CD4-positive, alpha-beta T cell treated with Interleukin-21 for 1 hour (primary cell): ENCODE measurements around the gene APOBEC3B.
"Not testable (repeated sequence)": the region's sequence is repeated elsewhere in the genome, so short reads cannot be mapped to it uniquely, and the experiment has no call there.

Experiments
- DNase-seq: peaks from one replicate; pipeline ENCODE4 v3.0.0-alpha.2; 2020

Gene APOBEC3B

DNA sequence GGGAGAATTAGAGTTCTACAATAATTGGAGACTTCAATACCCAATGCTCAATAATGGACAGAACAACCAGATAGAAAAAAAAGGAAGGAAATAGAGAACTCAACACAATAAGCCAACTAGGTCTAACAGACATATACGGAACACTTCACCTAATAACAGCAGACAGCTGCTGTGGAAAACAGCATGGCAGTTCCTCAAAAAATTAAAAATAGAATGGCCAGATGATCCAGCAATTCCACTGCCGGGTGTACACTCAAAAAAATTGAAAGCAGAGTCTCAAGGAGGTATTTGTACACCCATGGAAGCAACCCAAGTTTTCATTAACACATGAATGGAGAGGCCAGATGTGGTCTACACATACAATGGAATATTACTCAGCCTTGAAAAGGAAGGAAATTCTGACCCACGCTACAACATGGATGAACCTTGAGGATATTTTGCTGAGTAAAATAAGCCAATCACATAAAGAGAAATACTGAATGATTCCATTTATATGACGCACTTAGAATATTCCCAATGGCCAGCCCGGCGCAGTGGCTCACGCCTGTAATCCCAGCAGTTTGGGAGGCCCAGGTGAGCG, 26.2 kb downstream of the APOBEC3B start:
- not testable (repeated sequence) for DNase-seq

DNA sequence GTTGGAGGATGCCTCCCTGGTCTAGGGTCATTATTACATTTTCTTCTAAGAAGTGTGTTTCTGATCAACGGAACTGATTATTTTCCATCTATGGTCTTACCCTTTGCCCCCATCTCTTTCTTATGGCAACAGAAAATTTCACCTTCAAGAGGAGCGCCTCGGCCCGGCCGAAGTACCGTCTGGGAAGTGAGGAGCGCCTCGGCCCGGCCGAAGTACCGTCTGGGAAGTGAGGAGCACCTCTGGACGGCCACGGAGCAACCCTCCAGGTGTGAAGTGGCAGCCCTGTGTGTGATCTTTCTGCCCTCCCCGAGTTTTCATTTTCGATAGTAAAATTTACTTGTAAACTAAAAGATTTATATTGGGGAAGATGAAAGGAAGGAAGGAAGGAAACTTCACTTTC, 28.8 kb downstream of the APOBEC3B start:
- no peak for DNase-seq

DNA sequence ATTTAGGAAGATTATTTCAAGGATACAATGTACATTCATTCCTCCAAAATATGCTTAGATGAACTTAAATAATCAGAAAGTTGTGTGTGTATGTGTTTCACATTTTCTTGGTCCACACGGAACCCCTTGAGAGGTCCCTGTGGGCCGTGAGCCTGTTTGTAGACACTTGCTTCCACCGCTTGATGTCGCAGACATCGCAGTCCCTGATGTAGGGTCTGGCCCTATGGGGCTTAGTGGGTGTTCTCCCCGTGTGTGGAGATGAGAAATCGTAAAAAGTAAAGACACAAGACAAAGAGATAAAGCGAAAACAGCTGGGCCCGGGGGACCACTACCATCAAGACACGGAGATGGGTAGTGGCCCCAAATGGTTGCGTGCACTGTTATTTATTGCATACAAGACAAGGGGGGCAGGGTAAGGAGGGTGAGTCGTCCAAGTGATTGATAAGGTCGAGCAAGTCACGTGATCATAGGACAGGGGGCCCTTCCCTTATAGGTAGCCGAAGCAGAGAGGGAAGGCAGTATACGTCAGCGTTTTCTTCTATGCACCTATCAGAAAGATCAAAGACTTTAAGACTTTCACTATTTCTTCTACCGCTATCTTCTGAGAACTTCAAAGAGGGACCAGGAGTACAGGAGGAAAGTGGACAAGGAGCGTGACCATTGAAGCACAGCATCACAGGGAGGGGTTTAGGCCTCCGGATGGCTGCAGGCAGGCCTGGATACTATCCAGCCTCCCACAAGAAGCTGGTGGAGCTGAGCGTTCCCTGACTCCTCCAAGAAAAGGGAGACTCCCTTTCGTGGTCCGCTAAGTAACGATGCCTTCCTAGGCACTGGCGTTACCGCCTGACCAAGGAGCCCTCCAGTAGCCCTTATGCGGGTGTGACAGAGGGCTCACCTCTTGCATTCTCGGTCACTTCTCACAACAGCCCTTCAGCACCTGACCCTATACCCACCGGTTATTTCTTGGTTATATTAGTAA, 30.7 kb downstream of the APOBEC3B start:
- DNase-seq: no peak

DNA sequence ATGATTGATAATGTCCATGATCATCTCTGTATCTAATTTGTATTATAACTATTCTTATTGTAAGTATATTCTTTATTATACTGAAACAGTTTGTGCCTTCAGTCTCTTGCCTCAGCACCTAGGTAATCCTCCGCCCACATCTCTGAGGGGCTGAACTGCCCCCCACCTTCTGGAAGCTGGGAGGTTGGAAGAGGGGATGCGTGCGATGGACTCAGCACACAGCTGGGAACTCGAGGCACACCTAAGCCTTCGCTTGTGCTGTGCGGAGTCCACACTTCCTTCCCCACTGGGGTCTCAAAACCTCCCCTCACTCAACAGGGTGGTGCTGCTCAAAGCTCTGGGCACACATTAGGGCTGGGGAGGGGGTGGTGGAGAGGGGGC, 31.4 kb downstream of the APOBEC3B start:
- DNase-seq: not testable (repeated sequence)

DNA sequence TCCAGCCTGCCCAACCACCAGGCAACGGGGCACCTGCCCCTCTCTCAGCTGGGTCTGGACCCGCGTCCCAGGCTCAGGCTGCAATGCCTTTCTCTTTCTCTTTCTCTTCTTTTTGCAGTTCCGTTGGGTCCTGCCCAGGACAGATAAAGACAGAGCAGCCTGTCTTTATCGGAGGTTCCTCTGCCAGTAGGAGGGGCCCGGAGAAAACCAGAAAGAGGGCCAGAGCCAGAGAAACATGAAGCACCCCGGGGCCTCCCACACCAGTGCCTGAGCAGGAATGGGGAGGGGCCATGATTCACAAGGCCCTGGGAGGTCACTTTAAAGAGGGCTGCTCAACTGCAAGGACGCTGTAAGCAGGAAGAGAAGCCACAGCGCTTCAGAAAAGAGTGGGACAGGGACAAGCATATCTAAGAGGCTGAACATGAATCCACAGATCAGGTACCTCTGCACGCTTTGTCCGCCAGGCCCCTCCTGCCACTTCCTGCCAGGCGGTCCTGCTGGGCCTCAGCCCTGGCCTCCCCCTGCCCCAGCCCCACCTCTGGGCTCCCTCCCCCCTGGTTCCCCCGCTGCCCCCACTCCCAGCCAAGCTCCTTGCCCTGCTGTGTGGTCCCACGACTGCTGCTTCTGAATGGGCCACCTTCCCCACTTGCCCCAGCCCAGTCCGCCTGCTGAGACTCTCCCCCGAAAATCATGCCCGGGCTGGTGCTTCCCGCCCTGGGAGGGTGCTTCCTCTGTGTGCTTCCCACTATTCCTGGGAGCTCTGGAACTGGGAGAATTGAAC, 32.0 kb downstream of the APOBEC3B start, which contains the start of gene APOBEC3C:
TSS of gene APOBEC3C (plus strand) at position 316 of the 781 bp plus-strand sequence. CDS start at position 422, 106 bp downstream.
- peak; percentile 84 for DNase-seq

DNA sequence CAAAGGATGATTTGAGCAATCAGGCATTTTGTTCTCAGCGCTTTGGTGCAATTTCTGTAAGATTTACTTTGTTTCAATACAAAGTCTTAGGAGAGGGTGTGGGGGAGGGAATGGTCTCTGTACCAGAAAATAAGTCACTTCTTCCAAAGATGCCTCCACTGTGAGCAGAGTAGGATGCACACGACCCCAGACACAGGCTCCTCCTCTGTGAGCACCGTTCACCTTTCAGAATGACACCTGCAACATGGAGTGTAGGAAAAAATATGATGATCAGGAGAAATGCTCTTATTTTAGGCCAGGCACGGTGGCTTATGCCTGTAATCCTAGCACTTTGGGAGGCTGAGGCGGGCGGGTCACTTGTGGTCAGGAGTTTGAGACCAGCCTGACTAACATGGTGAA, 32.6 kb downstream of the APOBEC3B start:
- DNase-seq: not testable (repeated sequence)

DNA sequence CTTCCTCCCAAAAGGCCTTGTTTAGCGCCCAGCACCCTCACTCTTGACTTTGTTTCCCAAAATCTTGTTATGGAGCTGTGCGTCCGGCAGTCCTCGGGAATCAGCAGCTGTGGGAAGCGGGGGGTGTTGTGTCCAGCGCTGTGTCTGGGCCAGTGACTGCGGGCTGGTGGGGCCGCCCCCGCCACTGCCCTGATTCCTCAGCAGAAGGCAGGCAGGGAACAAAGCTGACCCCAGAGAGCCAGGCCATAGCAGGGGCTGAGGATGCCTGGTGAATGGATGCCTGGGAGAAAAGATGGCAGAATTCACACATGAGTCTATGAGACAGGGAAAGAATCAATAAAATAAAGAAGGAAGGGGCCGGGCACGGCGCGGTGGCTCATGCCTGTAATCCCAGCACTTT, 34.4 kb downstream of the APOBEC3B start:
- no peak for DNase-seq

DNA sequence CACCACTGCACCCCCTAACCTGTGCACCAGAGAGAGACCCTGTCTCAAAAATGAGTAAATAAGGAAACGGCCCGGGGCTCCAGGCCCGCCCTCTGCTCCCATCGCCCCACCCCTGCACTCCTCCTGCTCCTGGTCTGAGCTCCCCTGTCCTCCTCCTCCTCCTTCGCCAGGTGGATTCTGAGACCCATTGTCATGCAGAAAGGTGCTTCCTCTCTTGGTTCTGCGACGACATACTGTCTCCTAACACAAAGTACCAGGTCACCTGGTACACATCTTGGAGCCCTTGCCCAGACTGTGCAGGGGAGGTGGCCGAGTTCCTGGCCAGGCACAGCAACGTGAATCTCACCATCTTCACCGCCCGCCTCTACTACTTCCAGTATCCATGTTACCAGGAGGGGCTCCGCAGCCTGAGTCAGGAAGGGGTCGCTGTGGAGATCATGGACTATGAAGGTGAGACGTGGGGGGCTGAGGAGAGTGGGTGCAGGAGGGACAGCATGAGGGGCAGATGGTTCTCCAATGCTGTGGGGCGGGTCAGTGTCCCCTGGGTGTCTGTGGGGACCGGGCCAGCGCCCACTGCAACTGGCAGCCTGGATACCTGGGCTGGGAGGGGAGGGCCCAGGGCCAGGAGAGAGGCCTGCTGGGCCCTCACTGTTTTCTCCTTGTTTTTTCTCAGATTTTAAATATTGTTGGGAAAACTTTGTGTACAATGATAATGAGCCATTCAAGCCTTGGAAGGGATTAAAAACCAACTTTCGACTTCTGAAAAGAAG, 35.6 kb downstream of the APOBEC3B start:
- no peak for DNase-seq

DNA sequence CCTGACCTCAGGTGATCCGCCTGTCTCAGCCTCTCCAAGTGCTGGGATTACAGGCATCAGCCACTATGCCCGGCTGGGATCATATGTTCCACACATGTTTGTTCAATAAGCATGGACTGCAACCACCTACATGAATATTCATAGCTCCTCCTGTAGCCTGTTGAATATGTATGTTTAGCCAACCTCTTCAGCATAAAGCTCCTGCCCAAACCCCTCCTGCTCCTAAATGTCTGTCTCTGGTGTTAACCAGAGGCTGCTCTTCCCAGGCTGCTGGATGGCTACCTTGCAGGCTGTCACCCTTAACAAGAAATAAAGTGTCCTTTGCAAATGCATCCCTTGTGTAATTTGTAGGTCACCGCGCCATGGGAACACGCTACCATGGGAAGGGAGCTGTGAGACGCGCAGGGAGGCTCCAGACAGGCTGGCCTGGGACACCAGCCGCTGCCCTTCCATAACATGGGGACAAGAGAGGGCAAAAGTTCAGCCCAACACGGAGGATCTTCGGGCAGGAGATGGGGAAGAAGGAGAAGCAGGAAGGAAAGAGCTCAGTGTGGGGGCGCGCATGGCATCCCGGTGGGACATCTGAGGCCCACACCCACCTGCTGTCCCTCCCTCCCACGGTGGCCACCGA, 38.0 kb downstream of the APOBEC3B start:
- not testable (repeated sequence) for DNase-seq

DNA sequence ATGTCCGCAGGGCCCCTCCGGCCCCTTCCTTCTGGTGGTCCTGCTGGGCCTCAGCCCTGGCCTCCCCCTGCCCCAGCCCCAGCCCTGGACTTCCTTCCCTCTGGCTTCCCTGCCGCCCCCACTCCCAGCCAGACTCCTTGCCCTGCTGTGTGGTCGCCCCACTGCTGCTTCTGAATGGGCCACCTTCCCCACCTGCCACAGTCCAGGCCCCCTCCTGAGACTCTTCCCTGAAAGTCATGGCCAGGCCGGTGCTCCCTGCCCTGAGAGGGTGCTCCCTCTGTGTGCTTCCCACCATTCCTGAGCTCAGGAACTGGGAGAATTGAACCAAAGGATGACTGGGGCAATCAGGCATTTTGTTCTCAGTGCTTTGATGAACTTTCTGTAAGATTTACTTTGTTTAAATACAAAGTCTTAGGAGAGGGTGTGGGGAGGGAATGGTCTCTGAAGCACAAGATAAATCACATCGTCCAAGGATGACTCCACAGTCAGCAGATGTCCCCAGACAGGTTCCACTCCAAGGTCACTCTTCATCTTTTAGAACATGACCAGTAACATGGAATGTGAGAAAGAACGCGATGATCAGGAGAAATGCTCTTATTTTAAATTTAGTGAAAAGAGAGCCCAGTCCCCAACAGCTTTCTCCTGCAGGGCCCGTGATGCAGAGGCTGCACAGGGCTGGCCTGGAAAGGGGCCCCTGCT, 39.6 kb downstream of the APOBEC3B start:
- DNase-seq: no peak

DNA sequence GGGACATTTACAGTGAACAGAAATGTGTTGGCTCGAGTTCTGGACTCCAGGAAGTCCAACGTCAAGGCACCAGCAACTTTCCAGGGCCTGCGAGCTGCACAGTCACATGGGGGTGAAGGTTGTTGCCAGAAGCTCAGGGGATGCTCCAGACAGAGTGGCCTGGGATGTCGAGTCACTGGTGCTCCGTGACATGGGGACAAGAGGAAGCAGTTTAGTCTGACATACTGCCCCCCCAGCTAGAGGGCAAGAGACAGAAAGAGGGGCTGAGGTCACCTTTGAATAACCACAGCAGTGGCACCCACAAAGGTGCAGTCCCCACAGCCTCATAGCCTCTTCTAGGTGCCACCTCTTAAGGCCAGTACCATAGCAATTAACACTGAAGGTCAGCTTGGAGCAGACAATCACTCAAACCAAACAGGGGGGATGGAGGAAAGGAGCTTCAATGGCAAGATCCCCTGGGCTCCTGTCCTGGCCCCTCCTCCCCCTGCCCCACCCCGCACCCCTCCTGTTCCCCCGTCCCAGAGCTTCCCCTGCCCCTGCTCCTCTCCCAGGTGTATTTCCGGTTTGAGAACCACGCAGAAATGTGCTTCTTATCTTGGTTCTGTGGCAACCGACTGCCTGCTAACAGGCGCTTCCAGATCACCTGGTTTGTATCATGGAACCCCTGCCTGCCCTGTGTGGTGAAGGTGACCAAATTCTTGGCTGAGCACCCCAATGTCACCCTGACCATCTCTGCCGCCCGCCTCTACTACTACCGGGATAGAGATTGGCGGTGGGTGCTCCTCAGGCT, 42.6 kb downstream of the APOBEC3B start:
- DNase-seq: peak; percentile 56

DNA sequence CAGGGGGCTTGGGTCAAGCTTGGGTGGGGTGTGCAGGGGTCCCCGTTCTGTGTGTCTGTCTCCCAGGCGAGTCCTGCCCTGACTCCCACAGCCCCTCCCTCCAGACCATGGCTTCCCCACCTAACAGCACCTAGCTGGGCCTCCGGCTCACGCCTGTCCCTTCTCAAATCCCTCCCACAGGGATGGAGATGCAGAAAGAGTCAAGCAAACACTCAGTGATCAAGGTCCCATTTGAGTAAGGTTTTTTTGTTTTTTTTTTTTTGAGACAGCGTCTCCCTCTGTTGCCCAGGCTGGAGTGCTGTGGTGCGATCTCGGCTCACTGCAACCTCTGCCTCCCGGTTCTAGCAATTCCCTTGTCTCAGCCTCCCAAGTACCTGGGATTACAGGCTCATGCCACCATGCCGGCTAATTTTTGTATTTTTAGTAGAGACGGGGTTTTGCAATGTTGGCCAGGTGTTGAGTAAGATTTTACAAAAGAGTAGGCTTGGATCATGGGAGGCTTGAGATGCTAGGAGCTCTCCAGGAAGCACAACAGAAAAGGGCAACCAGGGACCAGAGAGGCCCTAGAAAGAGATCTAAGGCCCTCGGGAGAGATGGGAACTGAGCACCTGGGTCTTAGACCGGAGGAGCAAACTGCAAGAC, 44.5 kb downstream of the APOBEC3B start:
- no peak for DNase-seq

DNA sequence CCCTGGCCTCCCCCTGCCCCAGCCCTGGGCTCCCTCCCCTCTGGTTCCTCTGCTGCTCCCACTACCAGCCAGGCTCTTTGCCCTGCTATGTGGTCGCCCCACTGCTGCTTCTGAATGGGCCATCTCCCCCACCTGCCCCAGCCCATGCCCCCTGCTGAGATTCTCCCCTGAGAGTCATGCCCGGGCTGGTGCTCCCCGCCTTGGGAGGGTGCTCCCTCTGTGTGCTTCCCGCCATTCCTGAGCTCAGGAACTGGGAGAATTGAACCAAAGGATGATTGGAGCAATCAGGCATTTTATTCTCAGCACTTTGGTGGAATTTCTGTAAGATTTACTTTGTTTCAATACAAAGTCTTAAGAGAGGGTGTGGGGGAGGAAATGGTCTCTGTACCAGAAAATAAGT, 45.6 kb downstream of the APOBEC3B start:
- no peak for DNase-seq

DNA sequence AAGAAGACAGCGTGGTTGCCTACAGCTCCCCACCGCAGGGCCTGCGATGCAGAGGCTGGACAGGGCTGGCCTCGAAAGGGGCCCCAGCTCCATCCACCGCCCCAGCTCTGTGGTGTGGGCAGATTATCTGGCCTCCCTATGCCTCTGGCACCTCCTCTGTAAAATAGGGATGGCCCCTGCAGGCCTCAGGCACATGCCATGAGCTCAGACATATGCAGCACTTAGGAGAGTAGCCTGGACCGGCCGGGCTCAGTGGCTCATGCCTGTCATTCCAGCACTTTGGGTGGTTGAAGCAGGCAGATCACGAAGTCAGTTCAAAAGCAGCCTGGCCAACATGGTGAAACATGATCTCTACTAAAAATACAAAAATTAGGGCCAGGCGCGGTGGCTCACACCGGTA, 46.1 kb downstream of the APOBEC3B start:
- DNase-seq: no peak

DNA sequence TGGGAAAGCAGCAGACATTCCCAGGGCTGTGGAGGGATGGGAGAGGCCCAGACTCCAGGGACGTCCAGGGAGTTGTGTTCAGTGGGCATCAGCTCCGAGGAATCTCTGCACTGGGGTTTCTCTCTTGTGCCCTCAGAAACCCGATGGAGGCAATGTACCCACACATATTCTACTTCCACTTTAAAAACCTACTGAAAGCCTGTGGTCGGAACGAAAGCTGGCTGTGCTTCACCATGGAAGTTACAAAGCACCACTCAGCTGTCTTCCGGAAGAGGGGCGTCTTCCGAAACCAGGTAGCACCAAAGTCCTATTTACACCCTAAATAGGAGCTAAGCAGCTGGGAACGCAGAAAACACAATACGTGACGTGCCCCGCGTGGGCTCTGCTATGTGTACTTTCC, 47.1 kb downstream of the APOBEC3B start:
- no peak for DNase-seq

DNA sequence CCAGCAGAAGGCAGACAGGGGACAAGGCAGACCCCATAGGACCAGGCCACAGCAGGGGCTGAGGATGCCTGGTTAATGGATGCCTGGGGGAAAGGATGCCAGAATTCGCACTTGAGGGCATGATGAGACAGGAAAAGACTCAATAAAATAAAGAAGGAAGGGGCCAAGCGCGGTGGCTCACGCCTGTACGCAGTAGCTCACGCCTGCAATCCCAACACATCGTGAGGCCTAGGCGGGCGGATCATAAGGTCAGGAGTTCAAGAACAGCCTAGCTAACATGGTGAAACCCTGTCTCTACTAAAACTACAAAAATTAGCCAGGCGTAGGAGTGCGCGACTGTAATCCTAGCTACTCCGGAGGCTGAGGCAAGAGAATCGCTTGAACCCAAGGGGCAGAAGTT, 48.6 kb downstream of the APOBEC3B start:
- DNase-seq: no peak

DNA sequence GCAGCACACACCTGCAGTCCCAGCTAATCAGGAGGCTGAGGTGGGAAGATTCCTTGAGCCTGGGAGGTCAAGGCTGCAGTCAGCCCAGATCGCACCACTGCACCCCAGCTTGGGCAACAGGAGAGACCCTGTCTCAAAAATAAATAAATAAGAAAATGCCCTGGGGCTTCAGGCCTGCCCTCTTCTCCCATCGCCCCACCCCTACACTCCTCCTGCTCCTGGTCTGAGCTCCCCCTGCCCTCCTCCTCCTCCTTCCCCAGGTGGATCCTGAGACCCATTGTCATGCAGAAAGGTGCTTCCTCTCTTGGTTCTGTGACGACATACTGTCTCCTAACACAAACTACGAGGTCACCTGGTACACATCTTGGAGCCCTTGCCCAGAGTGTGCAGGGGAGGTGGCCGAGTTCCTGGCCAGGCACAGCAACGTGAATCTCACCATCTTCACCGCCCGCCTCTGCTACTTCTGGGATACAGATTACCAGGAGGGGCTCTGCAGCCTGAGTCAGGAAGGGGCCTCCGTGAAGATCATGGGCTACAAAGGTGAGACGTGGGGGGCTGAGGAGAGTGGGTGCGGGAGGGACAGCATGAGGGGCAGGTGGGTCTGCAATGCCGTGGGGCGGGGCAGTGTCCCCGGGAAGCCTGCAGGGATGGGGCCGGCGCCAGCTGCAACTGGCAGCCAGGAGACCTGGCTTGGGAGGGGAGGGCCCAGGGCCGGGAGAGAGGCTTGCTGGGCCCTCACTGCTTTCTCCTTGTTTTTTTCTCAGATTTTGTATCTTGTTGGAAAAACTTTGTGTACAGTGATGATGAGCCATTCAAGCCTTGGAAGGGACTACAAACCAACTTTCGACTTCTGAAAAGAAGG, 49.5 kb downstream of the APOBEC3B start:
- not testable (repeated sequence) for DNase-seq

DNA sequence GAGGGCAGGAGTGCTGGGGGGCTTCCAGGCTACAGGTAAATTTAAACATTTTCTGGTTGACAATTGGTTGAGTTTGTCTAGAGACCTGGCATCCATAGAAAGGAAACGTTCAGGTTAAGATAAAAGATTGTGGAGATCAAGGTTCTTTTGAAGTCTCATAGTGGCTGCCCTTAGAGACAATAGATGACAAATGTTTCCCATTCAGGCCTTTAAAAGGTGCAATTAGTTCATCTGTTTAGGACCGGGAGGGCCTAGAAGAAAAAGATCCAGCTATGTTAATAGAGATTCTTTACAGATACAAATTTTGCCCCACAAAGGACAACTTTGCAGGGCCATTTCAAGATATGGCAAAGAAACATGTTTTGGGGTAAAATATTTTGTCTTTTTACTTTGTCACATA, 54.9 kb downstream of the APOBEC3B start:
- DNase-seq: peak; percentile 9
